ENCODE results near the gene FIGLA.

- TF ChIP-seq POLR2A (IDR thresholded peaks at IDR 0.05): no peak
- no peak for TF ChIP-seq CTCF (IDR thresholded peaks at IDR 0.05)
These were observed 36.9 kb upstream of the FIGLA start for GRCh38 chr2:70827388-70827787.

Measured in lower leg skin (tissue), 3 donors.